GM11168 (cell line): ENCODE measurements around the gene FXYD7.
"Not testable (repeated sequence)": the region's sequence is repeated elsewhere in the genome, so short reads cannot be mapped to it uniquely, and the experiment has no call there.

ENCODE experiments used
- in situ Hi-C: fragments of 300-500 bp; cut with MboI; formaldehyde crosslinking; loops from one replicate; pipeline ENCODE4 v1.12.0; 2022; ENCODE audit warnings: low sequenced_read_pairs; ENCODE audit not compliant: unreplicated experiment

The FXYD7 gene

GRCh38 chr19:35142606-35143230 is 337 bp upstream of the FXYD7 start:
- in situ Hi-C loops, result no loop called here

GRCh38 chr19:35143818-35144217 is 763 bp downstream of the FXYD7 start:
- in situ Hi-C loops, result no loop called here

GRCh38 chr19:35144259-35144599 is 1.2 kb downstream of the FXYD7 start:
- in situ Hi-C loops, result no loop called here

GRCh38 chr19:35144600-35145436 is 1.8 kb downstream of the FXYD7 start:
- in situ Hi-C loops, result no loop called here

- in situ Hi-C loops, result no loop called here
These were observed 3.8 kb downstream of the FXYD7 start for GRCh38 chr19:35146746-35147459.

- in situ Hi-C loops, result no loop called here
These were observed 6.4 kb downstream of the FXYD7 start for GRCh38 chr19:35149463-35149862.

GRCh38 chr19:35150445-35150844 is 7.4 kb downstream of the FXYD7 start:
- in situ Hi-C loops, result no loop called here

- in situ Hi-C loops, result no loop called here
These were observed 8.4 kb downstream of the FXYD7 start for GRCh38 chr19:35151273-35152065.

- in situ Hi-C loops, result not testable (repeated sequence)
These were observed 10.1 kb downstream of the FXYD7 start for GRCh38 chr19:35153129-35153522.

GRCh38 chr19:35153701-35154524 is 10.9 kb downstream of the FXYD7 start:
- in situ Hi-C loops, result no loop called here

- in situ Hi-C loops, result no loop called here
These were observed 11.7 kb downstream of the FXYD7 start, which contains the start of gene FXYD5 for GRCh38 chr19:35154525-35155406. Gene FXYD5 (plus strand): TSS chr19:35154735. CDS start chr19:35155551, 816 bp downstream.

- in situ Hi-C loops, result no loop called here
These were observed 12.4 kb downstream of the FXYD7 start for GRCh38 chr19:35155441-35155840.

- in situ Hi-C loops, result no loop called here
These were observed 13.1 kb downstream of the FXYD7 start for GRCh38 chr19:35155981-35156672.

- in situ Hi-C loops, result no loop called here
These were observed 13.6 kb downstream of the FXYD7 start for GRCh38 chr19:35156673-35157014.

- in situ Hi-C loops, result no loop called here
These were observed 14.4 kb downstream of the FXYD7 start for GRCh38 chr19:35157431-35157830.

GRCh38 chr19:35159606-35160005 is 16.6 kb downstream of the FXYD7 start:
- in situ Hi-C loops, result no loop called here

- in situ Hi-C loops, result no loop called here
These were observed 17.8 kb downstream of the FXYD7 start for GRCh38 chr19:35160629-35161433.
